Endothelial cell of umbilical vein (primary cell): ENCODE results near the gene NME2. TPM values are rescaled to one million over a fixed set of nuclear protein-coding genes. Genes with fewer than 3 reads are reported as not detected.

Experiments used
- BruUV-seq: library from RNA; stranded (reverse); fragments of 400-500 nt; replicated peaks from 2 replicates; lab custom pipeline; 2021; lab: Mats Ljungman, UMichigan
- CTCF ChIA-PET: fragments of 300-600, 350-600 bp; sonication (Branson Sonifier 250); formaldehyde crosslinking; loops from one replicate; lab custom pipeline; 2021; ENCODE audit warnings: antibody characterized with exemption, inconsistent platforms; lab: Charles Lee
- POLR2A ChIA-PET: fragments of 300-600, 350-600 bp; sonication (Branson Sonifier 250); formaldehyde crosslinking; loops from one replicate; lab custom pipeline; 2021; ENCODE audit warnings: antibody characterized with exemption, inconsistent platforms; lab: Charles Lee
- DNase-seq: peaks from one replicate; pipeline ENCODE4 v3.0.0-alpha.2; 2011; ENCODE audit warnings: low read depth, low spot score
- FAIRE-seq: peaks from 2 replicates; lab custom pipeline; 2011; peaks lifted over from hg19 to GRCh38; lab: Jason Lieb, UNC
- H2AFZ ChIP-seq: 2 replicates; pipeline ENCODE4 v1.6.0; 2012; ENCODE audit warnings: low read depth, low read length, control low read depth, inconsistent platforms
- H3K27ac ChIP-seq: 2 replicates; pipeline ENCODE4 v1.5.1; 2011; ENCODE audit warnings: low read depth, mild to moderate bottlenecking, control low read depth, low read length, moderate library complexity; ENCODE audit not compliant: insufficient read depth
- H3K27me3 ChIP-seq, 2 experiments: 2 replicates each; pipeline versions ENCODE4 v1.6.0 to v1.6.1; 2011; ENCODE audit warnings: low read length in 2 of 2, mixed read lengths in 1 of 2; ENCODE audit not compliant: control insufficient read depth in 2 of 2, insufficient read depth in 2 of 2
- H3K36me3 ChIP-seq, 2 experiments: 2 replicates in 1 of 2; 3 replicates in 1 of 2; pipeline ENCODE4 v1.5.1; 2011; ENCODE audit warnings: low read length in 2 of 2, mild to moderate bottlenecking in 1 of 2, moderate library complexity in 1 of 2; ENCODE audit not compliant: control insufficient read depth in 2 of 2, insufficient read depth in 2 of 2; ENCODE audit errors: extremely low read depth in 1 of 2
- H3K4me1 ChIP-seq: 3 replicates; pipeline ENCODE4 v1.5.1; 2011; ENCODE audit warnings: mild to moderate bottlenecking, low read length; ENCODE audit not compliant: control insufficient read depth, insufficient read depth; ENCODE audit errors: extremely low read depth
- H3K4me2 ChIP-seq: 2 replicates; pipeline ENCODE4 v1.6.1; 2011; ENCODE audit warnings: low read length, control low read depth, mixed read lengths; ENCODE audit not compliant: insufficient read depth
- H3K4me3 ChIP-seq, 3 experiments: fragments of 200-600 bp in 1 of 3; sonication (generic), shearing (Covaris generic) in 1 of 3; replicated peaks in 1 of 3; 2 replicates each; pipeline ENCODE4 v1.5.1; 2011 to 2016; ENCODE audit warnings: control low read depth in 3 of 3, low read length in 3 of 3, mild to moderate bottlenecking in 2 of 3, inconsistent platforms in 1 of 3, low read depth in 1 of 3, moderate library complexity in 1 of 3; ENCODE audit not compliant: insufficient read depth in 1 of 3
- H3K79me2 ChIP-seq: 2 replicates; pipeline ENCODE4 v1.6.0; 2012; ENCODE audit warnings: low read length, inconsistent platforms; ENCODE audit not compliant: control insufficient read depth, insufficient read depth
- H3K9ac ChIP-seq: replicated peaks from 2 replicates; pipeline ENCODE3; 2011; ENCODE audit warnings: low read length, control low read depth; ENCODE audit not compliant: insufficient read depth; ENCODE audit errors: extremely low read depth
- H3K9me1 ChIP-seq: replicated peaks from 3 replicates; pipeline ENCODE4 v1.6.0; 2011; ENCODE audit warnings: mild to moderate bottlenecking, low read length; ENCODE audit not compliant: control insufficient read depth, insufficient read depth; ENCODE audit errors: extremely low read depth
- H3K9me3 ChIP-seq: replicated peaks from 2 replicates; pipeline ENCODE4 v1.5.1; 2012; ENCODE audit warnings: low read length, inconsistent platforms; ENCODE audit not compliant: control insufficient read depth, insufficient read depth
- H4K20me1 ChIP-seq: replicated peaks from 2 replicates; pipeline ENCODE3; 2011; ENCODE audit warnings: mild to moderate bottlenecking, low read length; ENCODE audit not compliant: control insufficient read depth, insufficient read depth; ENCODE audit errors: extremely low read depth
- EZH2 ChIP-seq: IDR thresholded peaks from 2 replicates; pipeline ENCODE4 v1.6.1; 2012; ENCODE audit warnings: borderline replicate concordance, low read depth, mild to moderate bottlenecking, moderate library complexity, low read length, inconsistent platforms; ENCODE audit not compliant: severe bottlenecking
- FOS ChIP-seq: IDR thresholded peaks from 2 replicates; pipeline ENCODE4 v1.6.1; 2011; ENCODE audit warnings: mild to moderate bottlenecking, low read length, moderate library complexity, borderline replicate concordance; ENCODE audit not compliant: insufficient read depth
- GATA2 ChIP-seq: IDR thresholded peaks from 2 replicates; pipeline ENCODE4 v1.7.0; 2011; ENCODE audit warnings: low read depth, mild to moderate bottlenecking, moderate library complexity, mixed read lengths, low read length; ENCODE audit not compliant: insufficient read length, insufficient read depth
- JUN ChIP-seq: IDR thresholded peaks from 2 replicates; pipeline ENCODE4 v1.6.1; 2011; ENCODE audit warnings: borderline replicate concordance, low read depth; ENCODE audit not compliant: insufficient read length, insufficient read depth
- MYC ChIP-seq: IDR thresholded peaks from one replicate; pipeline ENCODE4 v1.6.1; 2011; ENCODE audit warnings: mild to moderate bottlenecking, low read depth, low read length
- POLR2A ChIP-seq: IDR thresholded peaks from 2 replicates; pipeline ENCODE4 v1.6.1; 2012; ENCODE audit warnings: low read depth, mild to moderate bottlenecking, control low read depth, low read length
- POLR2AphosphoS5 ChIP-seq: IDR thresholded peaks from 2 replicates; pipeline ENCODE4 v1.6.1; 2012; ENCODE audit warnings: low read depth, mild to moderate bottlenecking, control low read depth, low read length, moderate library complexity; ENCODE audit not compliant: insufficient read depth
- dilution Hi-C: fragments of 300-500 bp; cut with MboI; formaldehyde crosslinking; loops from one replicate; pipeline ENCODE4 v1.15.0; 2019; ENCODE audit warnings: low sequenced_read_pairs; ENCODE audit not compliant: extremely low pct_ligation_motif_present
- intact Hi-C: fragments of 100-400 bp; cut with micrococcal nuclease; formaldehyde crosslinking; loops from one replicate; pipeline ENCODE4 v1.10.0; 2022
- polyA plus RNA-seq, 4 experiments: library from polyadenylated mRNA; depleted of rRNA in 3 of 4; stranded (reverse) in 3 of 4; unstranded in 1 of 4; fragments of >200 nt; gene quantifications; 2 replicates each; pipeline versions ENCODE4 v1.2.1 to v1.2.3, GENCODE V29; 2011 to 2012; ENCODE audit warnings: missing spikeins in 1 of 4
- total RNA-seq: library from RNA; stranded (reverse); gene quantifications from 2 replicates; pipeline ENCODE4 v1.2.3, GENCODE V29; 2021
- TF ChIP-seq, protein P1 (sequence below), 2 donors: IDR thresholded peaks; 1 replicate in 1 of 2; 2 replicates in 1 of 2; pipeline ENCODE4 v1.5.1; 2011; ENCODE audit warnings: low read length in 2 of 2, mild to moderate bottlenecking in 2 of 2, moderate library complexity in 2 of 2, control low read depth in 1 of 2, inconsistent platforms in 1 of 2, low read depth in 1 of 2; ENCODE audit not compliant: insufficient read depth in 1 of 2; ENCODE audit errors: extremely low read depth in 1 of 2
- TF ChIP-seq, protein P2 (sequence below): IDR thresholded peaks from 2 replicates; pipeline ENCODE4 v1.6.1; 2011; ENCODE audit not compliant: insufficient read depth, insufficient read length

Gene NME2
- total and polyA plus RNA-seq, 2 donors (not counting 3 experiments of a cell fraction or from before 2014, with no cell fraction given): 555 to 833 TPM

DNA sequence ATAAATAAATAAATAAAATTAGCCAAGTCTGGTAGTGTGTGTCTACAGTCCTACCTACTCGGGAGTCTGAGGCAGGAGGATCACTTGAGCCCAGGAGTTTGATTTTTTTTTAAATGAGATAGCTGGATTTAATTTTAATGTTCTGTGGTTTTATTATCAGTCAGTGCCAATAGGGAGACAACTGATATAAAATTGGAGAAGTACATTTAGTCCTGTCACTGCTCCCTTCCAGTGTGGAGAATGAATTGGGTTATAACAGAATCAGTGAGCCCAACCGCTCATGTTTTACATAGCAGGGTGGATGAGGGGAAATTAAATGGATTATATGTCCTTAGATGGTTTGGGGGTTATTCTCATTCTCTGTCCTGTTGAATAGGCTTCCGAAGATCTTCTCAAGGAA, 6.6 kb upstream of the NME2 start:
- Histone ChIP-seq H3K27me3 (no peaks in the 10 kb centered on the region), H3K9me1 (no peaks in the 10 kb centered on the region), H4K20me1 (no peaks in the 10 kb centered on the region), H3K79me2 (peaks cover 43% of the 10 kb centered on the region), H3K27ac (no peak overlapping the region), H3K4me2 (no peak overlapping the region), H3K9me3 (no peaks in the 10 kb centered on the region), H3K36me3 (peaks cover 7 to 15% of the 10 kb centered on the region in 2 experiments), H3K4me3 (no peak overlapping the region), H3K9ac (no peak overlapping the region), H2AFZ (no peak overlapping the region), H3K4me1 (peaks cover 3% of the 10 kb centered on the region)
- intact Hi-C loops (loop anchor here (10.0 kb wide), 1 partner anchor 615 kb away; the partner anchor contains the start of gene SPATA20), dilution Hi-C loops (no loop called here)
- ChIA-PET CTCF (interaction anchor here (1.2 kb wide), 1 partner anchor 159 kb away, joined by 4 read pairs; no protein-coding TSS in a partner anchor), POLR2A (no interaction called here)
- no TSS peak for BruUV-seq
- DNase-seq (no peak), FAIRE-seq (no peak)
- TF ChIP-seq, protein P1, sequence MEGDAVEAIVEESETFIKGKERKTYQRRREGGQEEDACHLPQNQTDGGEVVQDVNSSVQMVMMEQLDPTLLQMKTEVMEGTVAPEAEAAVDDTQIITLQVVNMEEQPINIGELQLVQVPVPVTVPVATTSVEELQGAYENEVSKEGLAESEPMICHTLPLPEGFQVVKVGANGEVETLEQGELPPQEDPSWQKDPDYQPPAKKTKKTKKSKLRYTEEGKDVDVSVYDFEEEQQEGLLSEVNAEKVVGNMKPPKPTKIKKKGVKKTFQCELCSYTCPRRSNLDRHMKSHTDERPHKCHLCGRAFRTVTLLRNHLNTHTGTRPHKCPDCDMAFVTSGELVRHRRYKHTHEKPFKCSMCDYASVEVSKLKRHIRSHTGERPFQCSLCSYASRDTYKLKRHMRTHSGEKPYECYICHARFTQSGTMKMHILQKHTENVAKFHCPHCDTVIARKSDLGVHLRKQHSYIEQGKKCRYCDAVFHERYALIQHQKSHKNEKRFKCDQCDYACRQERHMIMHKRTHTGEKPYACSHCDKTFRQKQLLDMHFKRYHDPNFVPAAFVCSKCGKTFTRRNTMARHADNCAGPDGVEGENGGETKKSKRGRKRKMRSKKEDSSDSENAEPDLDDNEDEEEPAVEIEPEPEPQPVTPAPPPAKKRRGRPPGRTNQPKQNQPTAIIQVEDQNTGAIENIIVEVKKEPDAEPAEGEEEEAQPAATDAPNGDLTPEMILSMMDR (IDR thresholded peaks at IDR 0.05; ENCODE audit: extremely low read depth in 1 of 2, insufficient read depth in 1 of 2, low read depth in 1 of 2, low read length in 2 of 2): no peak
- TF ChIP-seq POLR2AphosphoS5: no peak

DNA sequence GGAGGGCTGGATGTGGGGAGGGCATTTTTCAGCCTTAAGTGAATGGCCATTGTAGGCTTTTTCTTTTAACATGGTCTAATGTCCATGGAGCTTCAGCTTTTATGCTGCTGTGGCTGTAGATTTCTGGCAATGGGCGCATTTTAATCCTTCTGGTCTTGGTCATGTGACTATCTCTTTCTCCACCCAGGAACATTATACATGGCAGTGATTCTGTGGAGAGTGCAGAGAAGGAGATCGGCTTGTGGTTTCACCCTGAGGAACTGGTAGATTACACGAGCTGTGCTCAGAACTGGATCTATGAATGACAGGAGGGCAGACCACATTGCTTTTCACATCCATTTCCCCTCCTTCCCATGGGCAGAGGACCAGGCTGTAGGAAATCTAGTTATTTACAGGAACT, 4.7 kb upstream of the NME2 start:
- FAIRE-seq: no peak
- Histone ChIP-seq H3K9me1 (no peaks in the 10 kb centered on the region), H3K79me2 (peaks cover 24% of the 10 kb centered on the region), H2AFZ (no peak overlapping the region), H3K36me3 (peaks cover 7 to 9% of the 10 kb centered on the region in 2 experiments), H3K4me2 (no peak overlapping the region), H4K20me1 (no peaks in the 10 kb centered on the region), H3K4me1 (peaks cover 5% of the 10 kb centered on the region), H3K4me3 (no peak overlapping the region), H3K27me3 (no peaks in the 10 kb centered on the region), H3K9ac (no peak overlapping the region), H3K27ac (no peak overlapping the region), H3K9me3 (no peaks in the 10 kb centered on the region)
- ChIA-PET POLR2A (no interaction called here), CTCF (interaction anchor here (0.6 to 2.2 kb wide), 3 partner anchors 8 to 161 kb away, joined by 3 to 19 read pairs (median 4); partner anchors contain the start of gene NME1)
- intact Hi-C loops (no loop called here), dilution Hi-C loops (no loop called here)
- TF ChIP-seq FOS: no peak
- TF ChIP-seq GATA2: no peak
- TF ChIP-seq EZH2: no peak
- no peak for TF ChIP-seq POLR2A
- TF ChIP-seq MYC: no peak
- TF ChIP-seq POLR2AphosphoS5: no peak
- TF ChIP-seq, protein P1 (IDR thresholded peaks at IDR 0.05; ENCODE audit: extremely low read depth in 1 of 2, insufficient read depth in 1 of 2, low read depth in 1 of 2, low read length in 2 of 2): no peak
- TF ChIP-seq JUN: no peak
- TF ChIP-seq, protein P2, sequence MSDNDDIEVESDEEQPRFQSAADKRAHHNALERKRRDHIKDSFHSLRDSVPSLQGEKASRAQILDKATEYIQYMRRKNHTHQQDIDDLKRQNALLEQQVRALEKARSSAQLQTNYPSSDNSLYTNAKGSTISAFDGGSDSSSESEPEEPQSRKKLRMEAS: no peak
- DNase-seq: no peak
- TSS peak; percentile 10 for BruUV-seq
